IPS-18c (cell line): Measurements from ENCODE around the gene LY6G5B.

Experiments
- H3K4me3 ChIP-seq: 2 replicates; pipeline ENCODE4 v1.7.0; 2013; ENCODE audit warnings: low read depth, mild to moderate bottlenecking, low read length, moderate library complexity; ENCODE audit not compliant: insufficient read depth
- H3K9me3 ChIP-seq: one replicate; pipeline ENCODE4 v1.6.1; 2013; ENCODE audit warnings: mild to moderate bottlenecking, low read length, moderate library complexity; ENCODE audit not compliant: control insufficient read depth, insufficient read depth

The LY6G5B gene

DNA sequence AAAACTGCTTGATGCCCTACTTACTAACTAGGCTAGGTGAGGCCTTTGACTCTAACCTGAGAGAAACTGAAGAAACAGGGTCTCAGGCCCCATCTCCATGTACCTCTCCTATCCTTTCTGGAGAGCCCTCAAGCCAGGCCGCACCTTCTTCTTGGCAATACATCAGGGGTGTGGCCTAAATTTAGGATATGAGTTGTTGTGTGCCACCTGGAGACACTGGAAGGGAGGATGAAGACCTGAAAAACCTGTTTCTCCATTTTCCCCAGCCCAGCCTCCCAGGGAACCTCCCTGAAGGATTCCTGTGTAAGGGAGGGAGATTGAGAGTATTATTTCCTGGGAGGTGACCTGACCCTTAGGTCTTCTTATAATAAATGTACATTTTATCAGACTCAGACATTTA, 48.5 kb downstream of the LY6G5B start:
- H3K9me3 ChIP-seq: no peaks in the 10 kb centered on the region
- H3K4me3 ChIP-seq: no peak overlapping the region

DNA sequence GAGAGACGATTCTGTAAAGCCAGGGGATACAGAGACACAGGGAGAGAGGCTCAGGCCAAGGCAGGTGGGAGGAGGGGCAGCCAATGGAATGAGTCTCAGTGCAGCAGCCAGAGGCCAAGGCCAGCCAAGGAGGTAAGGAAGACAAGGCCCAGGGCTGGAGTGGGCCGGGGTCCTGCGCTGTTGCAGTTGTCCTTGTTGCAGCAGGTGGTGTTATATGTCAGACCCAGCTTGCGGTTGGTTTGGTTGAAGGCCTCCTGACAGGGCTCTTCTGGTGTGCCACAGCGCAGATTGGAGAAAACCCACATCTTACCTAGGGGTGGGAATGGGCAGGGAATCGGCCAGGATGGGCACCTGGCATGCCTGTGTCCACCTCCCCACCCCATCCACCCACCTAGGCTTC, 49.2 kb downstream of the LY6G5B start:
- no peak overlapping the region for H3K4me3 ChIP-seq
- no peaks in the 10 kb centered on the region for H3K9me3 ChIP-seq

DNA sequence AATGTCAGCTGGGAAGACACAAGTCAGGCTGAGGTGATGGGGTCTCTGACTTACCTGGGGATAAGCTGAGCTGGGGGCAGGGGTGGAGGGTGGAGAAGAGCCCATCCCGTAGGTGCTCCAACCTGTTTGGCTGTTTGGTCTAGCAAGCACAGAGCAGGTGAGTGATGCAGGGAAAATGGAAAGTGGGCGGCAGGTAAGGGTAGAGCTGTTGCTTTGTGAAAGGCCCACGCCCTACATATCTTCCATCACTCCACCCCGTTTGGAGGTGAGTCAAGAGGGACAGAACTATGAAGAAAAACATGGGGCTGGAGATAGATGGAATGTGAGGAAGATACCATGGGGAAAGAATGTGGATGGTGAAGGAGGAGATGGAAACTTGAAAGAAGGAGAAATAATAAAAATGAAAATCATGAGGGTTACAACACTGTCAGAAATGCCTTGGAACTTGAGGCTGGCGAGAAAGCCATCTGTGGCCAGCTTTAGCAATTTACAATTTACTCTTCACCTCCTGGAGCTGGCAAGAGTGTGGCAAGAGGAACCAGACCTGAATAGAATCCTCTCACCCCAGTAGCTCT, 50.5 kb downstream of the LY6G5B start:
- no peak overlapping the region for H3K4me3 ChIP-seq
- H3K9me3 ChIP-seq: no peaks in the 10 kb centered on the region

DNA sequence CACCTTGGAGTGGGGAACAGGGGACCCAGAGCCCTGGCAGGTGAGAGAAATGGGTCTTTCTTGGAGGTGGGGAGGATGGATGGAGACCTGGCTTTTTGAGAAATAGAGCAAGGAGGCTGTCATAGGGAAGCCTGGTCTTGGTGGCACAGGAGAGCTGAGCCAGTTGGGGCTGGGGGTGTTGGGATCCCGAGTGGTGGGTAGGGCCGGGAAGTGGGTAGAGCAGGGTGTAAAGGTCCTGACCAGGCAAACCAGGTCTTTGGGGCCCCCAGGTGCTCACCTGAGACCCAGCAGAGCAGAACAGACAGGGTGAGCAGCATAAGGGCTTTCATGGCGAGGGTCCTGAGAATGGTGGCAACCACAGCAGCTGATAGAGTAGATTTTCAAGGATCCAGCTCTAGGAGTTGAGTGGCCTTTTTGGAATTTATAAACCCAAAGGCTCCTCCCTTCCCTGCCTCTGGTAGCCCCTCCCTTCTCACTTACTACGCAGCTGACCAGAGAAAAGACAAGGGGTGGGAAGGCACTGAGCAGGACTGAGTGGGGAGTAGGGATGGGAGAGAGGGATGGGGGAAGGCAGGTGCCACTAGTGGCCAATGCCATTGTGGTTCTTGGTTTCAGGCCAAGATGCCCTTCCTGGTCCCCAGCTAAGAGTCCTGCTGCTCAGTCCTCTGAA, 51.7 kb downstream of the LY6G5B start, which contains the start of gene LY6G6C:
Gene LY6G6C, minus strand, starts transcription at position 396 of the 670 bp plus-strand sequence. Its CDS starts 67 bp downstream, at position 329.
- no peak within 1 kb of the TSS for H3K4me3 ChIP-seq
- H3K9me3 ChIP-seq: no peaks in the 10 kb centered on the region

- Histone ChIP-seq H3K9me3 (no peaks in the 10 kb centered on the region), H3K4me3 (no peak overlapping the region)
These were observed 52.4 kb downstream of the LY6G5B start for GRCh38 chr6:31722173-31722572.
